Measurements from ENCODE around the gene ATG7.
A peak's percentile ranks its signal among the peaks of the same experiment; 100 is the strongest.
"Not testable (repeated sequence)": the region's sequence is repeated elsewhere in the genome, so short reads cannot be mapped to it uniquely, and the experiment has no call there.

Gene ATG7

GRCh38 chr3:11328196-11328945, 56.2 kb downstream of the ATG7 start:
- DNase-seq (ENCODE audit: low read depth): no peak

DNA sequence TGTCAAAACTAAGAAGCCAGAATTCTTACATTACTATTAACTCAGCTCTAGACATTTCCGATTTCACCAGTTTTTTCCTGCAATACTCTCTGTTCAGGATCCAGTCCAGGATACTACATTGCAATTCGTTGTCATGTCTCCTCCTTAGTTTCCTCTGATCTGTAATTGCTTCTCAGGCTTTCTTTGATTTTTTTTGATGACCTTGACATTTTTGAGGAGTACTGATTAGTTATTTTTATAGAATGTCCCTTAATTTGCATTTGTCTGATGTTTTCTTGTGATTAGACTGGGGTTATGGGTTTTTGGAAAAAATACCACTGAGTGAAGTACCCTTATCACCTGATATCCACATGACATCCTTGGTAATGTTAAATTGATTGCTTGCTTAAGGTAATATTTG, 57.6 kb downstream of the ATG7 start:
- no peak overlapping the region for H3K4me3 ChIP-seq (ENCODE audit: low read depth, low read length)
- TF ChIP-seq CTCF (IDR thresholded peaks at IDR 0.05; ENCODE audit: low read depth, low read length) (no peak), MYC (IDR thresholded peaks at IDR 0.05; ENCODE audit: low read depth, low read length) (no peak), POLR2A (IDR thresholded peaks at IDR 0.05; ENCODE audit: extremely low read depth, insufficient read length) (no peak)
- TF ChIP-seq, protein P1, sequence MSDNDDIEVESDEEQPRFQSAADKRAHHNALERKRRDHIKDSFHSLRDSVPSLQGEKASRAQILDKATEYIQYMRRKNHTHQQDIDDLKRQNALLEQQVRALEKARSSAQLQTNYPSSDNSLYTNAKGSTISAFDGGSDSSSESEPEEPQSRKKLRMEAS (IDR thresholded peaks at IDR 0.05; ENCODE audit: low read depth, low read length): no peak
- DNase-seq (ENCODE audit: low read depth): no peak

More at GRCh38 chr3:11328196-11328945, 56.2 kb downstream of the ATG7 start:
- TF ChIP-seq, protein P1 (IDR thresholded peaks at IDR 0.05; ENCODE audit: low read depth, low read length): no peak
- TF ChIP-seq POLR2A (IDR thresholded peaks at IDR 0.05; ENCODE audit: extremely low read depth, insufficient read length): no peak
- TF ChIP-seq MYC (IDR thresholded peaks at IDR 0.05; ENCODE audit: low read depth, low read length): no peak
- TF ChIP-seq CTCF (IDR thresholded peaks at IDR 0.05; ENCODE audit: low read depth, low read length): no peak
- H3K4me3 ChIP-seq (ENCODE audit: low read depth, low read length): no peak overlapping the region

DNA sequence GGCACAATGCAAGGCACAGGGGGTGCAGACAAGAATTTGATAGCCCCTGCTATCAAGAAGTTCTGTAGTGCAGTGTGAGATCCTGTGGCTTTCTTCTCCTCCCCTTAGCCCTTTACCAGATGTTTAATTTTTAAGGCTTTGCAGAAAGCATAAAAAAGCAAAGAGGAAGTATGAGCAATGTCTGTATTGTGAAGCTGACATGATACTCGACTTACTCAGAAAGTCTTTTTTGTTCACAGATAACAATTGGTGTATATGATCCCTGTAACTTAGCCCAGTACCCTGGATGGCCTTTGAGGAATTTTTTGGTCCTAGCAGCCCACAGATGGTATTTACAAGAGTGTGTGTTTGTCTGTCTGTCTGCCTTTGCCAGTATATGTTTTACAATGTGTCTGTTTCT, 58.9 kb downstream of the ATG7 start:
- TF ChIP-seq POLR2A (IDR thresholded peaks at IDR 0.05; ENCODE audit: extremely low read depth, insufficient read length) (no peak), MYC (IDR thresholded peaks at IDR 0.05; ENCODE audit: low read depth, low read length) (no peak), CTCF (IDR thresholded peaks at IDR 0.05; ENCODE audit: low read depth, low read length) (no peak)
- TF ChIP-seq, protein P1 (IDR thresholded peaks at IDR 0.05; ENCODE audit: low read depth, low read length): no peak
- H3K4me3 ChIP-seq (ENCODE audit: low read depth, low read length): no peak overlapping the region
- DNase-seq (ENCODE audit: low read depth): peak; percentile 21

- no peak overlapping the region for H3K4me3 ChIP-seq (ENCODE audit: low read depth, low read length)
- TF ChIP-seq MYC (IDR thresholded peaks at IDR 0.05; ENCODE audit: low read depth, low read length): no peak
- peak; percentile 24 for TF ChIP-seq CTCF (IDR thresholded peaks at IDR 0.05; ENCODE audit: low read depth, low read length)
- peak; percentile 73 for DNase-seq (ENCODE audit: low read depth)
Observed at GRCh38 chr3:11335056-11335608, 62.9 kb downstream of the ATG7 start.

- no peak overlapping the region for H3K4me3 ChIP-seq (ENCODE audit: low read depth, low read length)
- TF ChIP-seq POLR2A (IDR thresholded peaks at IDR 0.05; ENCODE audit: extremely low read depth, insufficient read length): no peak
- TF ChIP-seq, protein P1 (IDR thresholded peaks at IDR 0.05; ENCODE audit: low read depth, low read length): no peak
- no peak for TF ChIP-seq MYC (IDR thresholded peaks at IDR 0.05; ENCODE audit: low read depth, low read length)
- no peak for DNase-seq (ENCODE audit: low read depth)
Observed at GRCh38 chr3:11339541-11339940, 67.3 kb downstream of the ATG7 start.

DNA sequence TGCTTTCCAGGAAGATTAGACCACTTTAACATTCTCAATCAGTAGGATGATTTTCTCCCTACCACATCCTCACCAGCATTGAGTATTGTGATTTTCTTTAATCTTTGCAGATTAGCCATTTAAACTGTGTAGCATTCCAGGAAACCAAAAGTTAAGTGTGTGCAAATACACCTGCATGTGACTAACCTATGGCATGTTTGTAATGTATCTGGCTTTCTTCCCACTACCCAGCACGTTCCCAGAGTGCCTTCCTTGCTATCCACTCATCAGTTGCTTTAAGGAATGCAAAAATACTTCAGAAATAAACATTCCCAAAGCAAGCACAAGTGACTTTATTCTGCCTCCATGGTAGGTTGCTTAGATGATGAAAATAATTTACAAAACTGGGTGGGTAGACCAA, 74.2 kb downstream of the ATG7 start:
- H3K4me3 ChIP-seq (ENCODE audit: low read depth, low read length): no peak overlapping the region
- TF ChIP-seq, protein P1 (IDR thresholded peaks at IDR 0.05; ENCODE audit: low read depth, low read length): no peak
- no peak for TF ChIP-seq CTCF (IDR thresholded peaks at IDR 0.05; ENCODE audit: low read depth, low read length)
- no peak for DNase-seq (ENCODE audit: low read depth)

GRCh38 chr3:11348877-11349276, 76.7 kb downstream of the ATG7 start:
- H3K4me3 ChIP-seq (ENCODE audit: low read depth, low read length); DNase-seq (ENCODE audit: low read depth): not testable (repeated sequence)

Measured in NB4 (cell line).